ENCODE results near the gene IP6K1. TPM values are rescaled to one million over a fixed set of nuclear protein-coding genes. Genes with fewer than 3 reads are reported as not detected.

The IP6K1 gene
- total RNA-seq, 2 experiments from 2014 or later, result 33.3 to 36.0 TPM

DNA sequence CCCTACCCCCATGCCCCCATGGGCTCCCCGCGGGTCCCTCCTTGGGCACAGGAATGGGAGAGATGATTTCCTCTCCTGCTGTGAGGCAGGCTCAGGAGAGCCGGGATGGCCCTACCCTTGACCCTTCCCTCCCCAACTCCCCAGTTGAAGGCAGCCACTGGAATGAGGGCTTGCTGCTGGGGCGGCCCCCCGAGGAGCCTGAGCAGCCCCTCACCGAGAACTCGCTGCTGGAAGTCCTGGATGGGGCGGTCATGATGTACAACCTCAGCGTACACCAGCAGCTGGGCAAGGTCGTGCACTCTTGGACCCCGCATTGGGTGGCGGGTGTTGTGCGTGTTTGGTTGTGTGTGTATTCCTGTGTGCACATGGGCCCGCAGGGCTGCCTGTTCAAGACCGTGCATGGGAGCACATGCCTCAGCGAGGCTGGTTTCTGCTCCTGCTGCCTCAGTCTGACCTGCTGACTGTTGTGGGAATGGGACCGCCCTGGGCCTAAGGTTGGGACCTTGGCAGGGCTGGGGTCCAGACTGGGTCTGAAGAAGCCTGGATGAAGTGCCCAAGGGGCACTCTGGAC is 80.9 kb downstream of the IP6K1 start:
- intact Hi-C loops (cut with DNase I, micrococcal nuclease), result no loop called here
- Mint-ChIP-seq H3K9me3 (no peaks in the 10 kb centered on the region), H3K27ac (no peak overlapping the region), H3K4me3 (no peak overlapping the region), H3K36me3 (ENCODE audit: low read depth) (peaks cover 30% of the 10 kb centered on the region), H3K4me1 (ENCODE audit: low read depth) (peaks cover 6% of the 10 kb centered on the region), H3K27me3 (no peaks in the 10 kb centered on the region)
- Histone ChIP-seq H3K9me3 (ENCODE audit: control insufficient read depth in 1 of 2, insufficient read depth in 1 of 2, low read length in 2 of 2) (no peaks in the 10 kb centered on the region), H3K4me1 (ENCODE audit: insufficient read depth, low read length) (peaks cover 5% of the 10 kb centered on the region), H3K27ac (ENCODE audit: low read depth in 1 of 2, low read length in 2 of 2) (no peak overlapping the region), H3K36me3 (ENCODE audit: insufficient read depth, low read length) (peaks cover 35% of the 10 kb centered on the region), H3K4me3 (ENCODE audit: low read length) (no peak overlapping the region), H3K27me3 (ENCODE audit: control insufficient read depth in 1 of 2, insufficient read depth in 2 of 2, low read length in 2 of 2) (no peaks in the 10 kb centered on the region)
- ChIA-PET POLR2A (no interaction called here), CTCF (no interaction called here)
- ATAC-seq (ENCODE audit: poor library complexity) (no peak), DNase-seq (no peak)
- no peak for TF ChIP-seq CTCF (IDR thresholded peaks at IDR 0.05)

- Mint-ChIP-seq H3K27ac (no peak overlapping the region), H3K4me3 (no peak overlapping the region), H3K27me3 (no peaks in the 10 kb centered on the region), H3K4me1 (ENCODE audit: low read depth) (peaks cover 6% of the 10 kb centered on the region), H3K9me3 (no peaks in the 10 kb centered on the region), H3K36me3 (ENCODE audit: low read depth) (peaks cover 27% of the 10 kb centered on the region)
- Histone ChIP-seq H3K9me3 (ENCODE audit: control insufficient read depth in 1 of 2, insufficient read depth in 1 of 2, low read length in 2 of 2) (no peaks in the 10 kb centered on the region), H3K36me3 (ENCODE audit: insufficient read depth, low read length) (peaks cover 41% of the 10 kb centered on the region), H3K27ac (ENCODE audit: low read depth in 1 of 2, low read length in 2 of 2) (no peak overlapping the region), H3K4me1 (ENCODE audit: insufficient read depth, low read length) (peaks cover 5% of the 10 kb centered on the region), H3K27me3 (ENCODE audit: control insufficient read depth in 1 of 2, insufficient read depth in 2 of 2, low read length in 2 of 2) (no peaks in the 10 kb centered on the region), H3K4me3 (ENCODE audit: low read length) (no peak overlapping the region)
- TF ChIP-seq CTCF (IDR thresholded peaks at IDR 0.05), result no peak
- ChIA-PET POLR2A (no interaction called here), CTCF (no interaction called here)
- no peak for DNase-seq
- intact Hi-C loops (cut with DNase I, micrococcal nuclease), result loop anchor here in 1 of 2 experiments (5.0 kb wide), 1 partner anchor 203 kb away; no protein-coding TSS in a partner anchor
- no peak for ATAC-seq (ENCODE audit: poor library complexity)
Measured at GRCh38 chr3:49704629-49705028, 81.7 kb downstream of the IP6K1 start.

DNA sequence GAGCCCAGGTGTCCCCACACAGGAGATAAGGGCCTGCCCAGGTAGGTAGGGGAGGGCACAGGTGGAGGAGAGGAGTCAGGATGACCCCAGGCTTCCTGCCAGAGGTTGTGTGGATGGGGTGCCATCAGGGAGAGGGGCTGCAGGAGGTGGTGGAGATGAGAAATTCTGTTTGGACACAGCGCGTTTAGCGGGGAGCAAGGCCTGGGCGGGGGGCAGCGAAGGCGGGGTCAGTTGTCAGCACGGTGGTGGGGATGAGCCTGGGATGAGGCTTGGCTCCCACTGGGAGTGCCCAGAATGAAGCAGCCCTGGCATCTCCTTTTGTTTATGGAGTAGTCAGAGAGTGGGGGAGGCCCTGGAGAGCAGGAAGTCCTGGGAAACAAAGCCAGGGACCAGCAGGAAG is 82.4 kb downstream of the IP6K1 start:
- no peak overlapping the region for H3K4me3 Mint-ChIP-seq
- Histone ChIP-seq H3K27ac (ENCODE audit: low read depth in 1 of 2, low read length in 2 of 2) (no peak overlapping the region), H3K27me3 (ENCODE audit: control insufficient read depth in 1 of 2, insufficient read depth in 2 of 2, low read length in 2 of 2) (no peaks in the 10 kb centered on the region), H3K4me3 (ENCODE audit: low read length) (no peak overlapping the region), H3K4me1 (ENCODE audit: insufficient read depth, low read length) (peaks cover 5% of the 10 kb centered on the region), H3K36me3 (ENCODE audit: insufficient read depth, low read length) (peaks cover 43% of the 10 kb centered on the region), H3K9me3 (ENCODE audit: control insufficient read depth in 1 of 2, insufficient read depth in 1 of 2, low read length in 2 of 2) (no peaks in the 10 kb centered on the region)
- no peak for TF ChIP-seq CTCF (IDR thresholded peaks at IDR 0.05)
- no peak overlapping the region for H3K27ac Mint-ChIP-seq
- H3K27me3 Mint-ChIP-seq, result no peaks in the 10 kb centered on the region
- ChIA-PET CTCF (interaction anchor here (0.7 to 1.6 kb wide), 6 partner anchors 15 to 200 kb away, joined by 3 to 5 read pairs (median 4); partner anchors contain the start of genes AMIGO3 and MST1R), POLR2A (no interaction called here)
- H3K36me3 Mint-ChIP-seq (ENCODE audit: low read depth), result peaks cover 27% of the 10 kb centered on the region
- peaks cover 6% of the 10 kb centered on the region for H3K4me1 Mint-ChIP-seq (ENCODE audit: low read depth)
- H3K9me3 Mint-ChIP-seq, result no peaks in the 10 kb centered on the region
- intact Hi-C loops (cut with DNase I, micrococcal nuclease), result loop anchor here (1.0 to 5.0 kb wide), 3 partner anchors 15 to 203 kb away; partner anchors contain the start of gene AMIGO3 (in 1 of the 2)
- no peak for DNase-seq
- no peak for ATAC-seq (ENCODE audit: poor library complexity)

All from CD4-positive, alpha-beta T cell (primary cell).